HepG2 (cell line): ENCODE measurements around the gene HOXA13. TPM values are rescaled to one million over a fixed set of nuclear protein-coding genes. Genes with fewer than 3 reads are reported as not detected.

Source experiments
- ATAC-seq: fragments of 200-7000 bp; cut with Tn5 transposase; 3 replicates; pipeline ENCODE4 v1.9.1; 2020; ENCODE audit warnings: mild to moderate bottlenecking, moderate library complexity
- BruUV-seq: library from RNA; stranded (reverse); fragments of 400-500 nt; replicated peaks from 2 replicates; lab custom pipeline; 2021; lab: Mats Ljungman, UMichigan
- CTCF ChIA-PET: fragments of 300-600 bp; formaldehyde crosslinking; extraction: SDS; loops from one replicate; lab custom pipeline; 2021; ENCODE audit warnings: low total read pairs, inconsistent platforms, low intra/inter-chr PET ratio; lab: Yijun Ruan, JAX
- POLR2A ChIA-PET: fragments of 350-600 bp; sonication (Branson Sonifier 250); formaldehyde crosslinking; loops from one replicate; lab custom pipeline; 2020; ENCODE audit warnings: antibody characterized with exemption, inconsistent platforms; lab: Yijun Ruan, JAX
- DNase-seq: peaks from one replicate; pipeline ENCODE4 v3.0.0-alpha.2; 2015; ENCODE audit warnings: low spot score
- FAIRE-seq: peaks from 3 replicates; lab custom pipeline; 2011; peaks lifted over from hg19 to GRCh38; lab: Jason Lieb, UNC
- H2AFZ ChIP-seq: one replicate; pipeline ENCODE4 v1.6.1; 2011; ENCODE audit warnings: low read length, inconsistent platforms
- H3K27ac ChIP-seq: fragments of 300-600 bp; 3 replicates; pipeline ENCODE4 v1.8.0; 2011; ENCODE audit warnings: mixed run types, mild to moderate bottlenecking, mixed read lengths, low read length, inconsistent platforms; ENCODE audit not compliant: insufficient read depth; ENCODE audit errors: extremely low read length
- H3K27me3 ChIP-seq, 2 experiments: fragments of 200-600 bp in 1 of 2; 2 replicates in 1 of 2; 3 replicates in 1 of 2; pipeline versions ENCODE4 v1.6.0 to v1.8.0; 2011; ENCODE audit warnings: low read length in 2 of 2, mild to moderate bottlenecking in 2 of 2, moderate library complexity in 2 of 2, inconsistent platforms in 1 of 2; ENCODE audit not compliant: insufficient read depth in 2 of 2, control insufficient read depth in 1 of 2
- H3K36me3 ChIP-seq, 2 experiments: fragments of 200-600 bp in 1 of 2; replicated peaks in 1 of 2; 2 replicates in 1 of 2; 3 replicates in 1 of 2; pipeline versions ENCODE4 v1.5.1 to v1.8.0; 2011; ENCODE audit warnings: low read length in 2 of 2, inconsistent platforms in 1 of 2; ENCODE audit not compliant: insufficient read depth in 2 of 2, control insufficient read depth in 1 of 2
- H3K4me1 ChIP-seq: 2 replicates; pipeline ENCODE4 v1.5.1; 2012; ENCODE audit warnings: low read length, inconsistent platforms; ENCODE audit not compliant: insufficient read depth
- H3K4me2 ChIP-seq: 2 replicates; pipeline ENCODE4 v1.6.0; 2011; ENCODE audit warnings: low read depth, low read length, inconsistent platforms
- H3K4me3 ChIP-seq, 3 experiments: fragments of 200-600 bp in 1 of 3; sonication (generic), shearing (Covaris generic) in 1 of 3; replicated peaks in 1 of 3; 2 replicates each; pipeline ENCODE4 v1.5.1; 2011 to 2016; ENCODE audit warnings: low read length in 3 of 3, inconsistent platforms in 2 of 3, low read depth in 2 of 3, mild to moderate bottlenecking in 2 of 3, control low read depth in 1 of 3, mixed read lengths in 1 of 3; ENCODE audit not compliant: insufficient read depth in 1 of 3
- H3K79me2 ChIP-seq: one replicate; pipeline ENCODE4 v1.6.1; 2011; ENCODE audit warnings: low read length, inconsistent platforms; ENCODE audit not compliant: insufficient read depth
- H3K9ac ChIP-seq: 2 replicates; pipeline ENCODE4 v1.6.0; 2011; ENCODE audit warnings: mild to moderate bottlenecking, low read depth, low read length, inconsistent platforms; ENCODE audit not compliant: insufficient read depth
- H3K9me3 ChIP-seq: 2 replicates; pipeline ENCODE4 v1.5.1; 2012; ENCODE audit warnings: mild to moderate bottlenecking, low read length
- H4K20me1 ChIP-seq: 2 replicates; pipeline ENCODE4 v1.6.0; 2011; ENCODE audit warnings: inconsistent platforms, mild to moderate bottlenecking, low read length, moderate library complexity; ENCODE audit not compliant: insufficient read depth
- GPN1 ChIP-seq: sonication (generic); formaldehyde crosslinking; IDR thresholded peaks from 2 replicates; pipeline ENCODE4 v1.5.1; 2020; ENCODE audit warnings: missing genetic modification reagents, borderline replicate concordance
- GTF3A ChIP-seq: sonication (generic); formaldehyde crosslinking; conservative IDR thresholded peaks from 2 replicates; pipeline ENCODE4 v1.4.0; 2020; ENCODE audit warnings: mild to moderate bottlenecking, missing genetic modification reagents
- LCORL ChIP-seq, 2 experiments: fragments of 450-650 bp in 1 of 2; sonication (generic) in 1 of 2; formaldehyde crosslinking in 1 of 2; IDR thresholded peaks; 2 replicates each; pipeline versions ENCODE4 v1.5.0 to v1.6.1; 2017 to 2020; ENCODE audit warnings: antibody characterized with exemption in 1 of 2, missing genetic modification reagents in 1 of 2
- ZNF230 ChIP-seq: sonication (generic); formaldehyde crosslinking; IDR thresholded peaks from 2 replicates; pipeline ENCODE4 v1.4.0; 2020; ENCODE audit warnings: mild to moderate bottlenecking, missing genetic modification reagents
- ZNF674 ChIP-seq: sonication (generic); formaldehyde crosslinking; IDR thresholded peaks from 2 replicates; pipeline ENCODE4 v1.5.0; 2020; ENCODE audit warnings: low read depth, mild to moderate bottlenecking, missing genetic modification reagents
- ZNF766 ChIP-seq: sonication (generic); formaldehyde crosslinking; IDR thresholded peaks from 2 replicates; pipeline ENCODE4 v1.5.0; 2020; ENCODE audit warnings: missing genetic modification reagents, borderline replicate concordance
- ZNF768 ChIP-seq: sonication (generic); formaldehyde crosslinking; IDR thresholded peaks from 2 replicates; pipeline ENCODE4 v1.4.0; 2020; ENCODE audit warnings: missing genetic modification reagents
- ZNF883 ChIP-seq: sonication (generic); formaldehyde crosslinking; IDR thresholded peaks from 2 replicates; pipeline ENCODE4 v1.5.1; 2020; ENCODE audit warnings: mild to moderate bottlenecking, missing genetic modification reagents; ENCODE audit errors: not compliant biosample characterization
- WGBS: methylation state at CpG from one replicate; pipeline ENCODE4 v1.1.6; 2017; ENCODE audit warnings: low lambda C conversion rate; 5-methylcytosine and 5-hydroxymethylcytosine counted together
- in situ Hi-C: cut with HindIII; loops from 2 replicates; pipeline ENCODE4 v1.10.0; 2017; ENCODE audit warnings: low pct_unique_long_range_greater_than_20kb; ENCODE audit not compliant: extremely low pct_ligation_motif_present
- intact Hi-C: fragments of 100-400 bp; cut with micrococcal nuclease; formaldehyde crosslinking; loops from one replicate; pipeline ENCODE4 v1.10.0; 2022; ENCODE audit not compliant: unreplicated experiment
- polyA plus RNA-seq, 8 experiments: library from polyadenylated mRNA; depleted of rRNA in 3 of 8; stranded (reverse) in 7 of 8; unstranded in 1 of 8; fragments of >200 nt; fragmentation: Illumina TruSeq in 4 of 8; extraction: Trizol in 4 of 8; gene quantifications; 2 replicates each; pipeline versions ENCODE4 v1.2.1 to v1.2.3, GENCODE V29; 2011 to 2016; ENCODE audit warnings: low read depth in 4 of 8, missing spikeins in 1 of 8, mixed read lengths in 1 of 8; ENCODE audit not compliant: insufficient read depth in 1 of 8
- total RNA-seq, 5 experiments: library from RNA; depleted of rRNA; stranded (reverse); fragments of >200 nt; fragmentation: Illumina TruSeq; extraction: Trizol; gene quantifications; 2 replicates each; pipeline ENCODE4 v1.2.3, GENCODE V29; 2016; ENCODE audit warnings: low read depth in 1 of 5
- TF ChIP-seq, protein P1 (sequence below): sonication (generic); formaldehyde crosslinking; IDR thresholded peaks from 2 replicates; pipeline ENCODE4 v1.8.1; 2023; ENCODE audit warnings: missing genetic modification reagents, inconsistent platforms, borderline replicate concordance
- TF ChIP-seq, protein P2 (sequence below): sonication (generic); formaldehyde crosslinking; IDR thresholded peaks from 2 replicates; pipeline ENCODE4 v1.4.0; 2020; ENCODE audit warnings: missing genetic modification reagents, borderline replicate concordance
- TF ChIP-seq, protein P3 (sequence below): sonication (generic); formaldehyde crosslinking; IDR thresholded peaks from 2 replicates; pipeline ENCODE4 v1.4.0; 2020; ENCODE audit warnings: mild to moderate bottlenecking, missing genetic modification reagents
- TF ChIP-seq, protein P4 (sequence below): sonication (generic); formaldehyde crosslinking; IDR thresholded peaks from 2 replicates; pipeline ENCODE4 v1.5.0; 2020; ENCODE audit warnings: mild to moderate bottlenecking, missing genetic modification reagents

The HOXA13 gene
- total and polyA plus RNA-seq, 2 of the 13 experiments (the other 11 are each of a cell fraction or from before 2014, with no cell fraction given) = 0.01 to 0.04 TPM

DNA sequence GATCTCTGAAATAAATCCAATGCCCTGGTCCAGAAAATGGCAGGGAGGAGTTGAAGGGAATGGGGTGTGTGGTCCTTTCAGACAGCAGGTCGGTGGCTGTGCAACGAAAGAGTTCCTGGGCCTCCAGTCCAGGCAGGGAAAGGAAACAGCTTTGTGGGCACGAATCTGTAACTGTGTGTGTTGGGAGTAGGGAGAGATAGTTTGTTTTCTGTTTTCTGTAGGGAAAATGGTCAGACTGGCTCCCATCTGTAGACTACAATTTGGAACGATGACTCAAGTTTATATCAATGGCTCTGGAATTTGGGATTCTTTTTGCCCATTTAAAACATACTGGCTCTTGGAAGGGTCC, 32.0 kb downstream of the HOXA13 start:
- H3K27me3 ChIP-seq = peaks cover 2 to 64% of the 10 kb centered on the region in 2 experiments
- no peaks in the 10 kb centered on the region for H3K79me2 ChIP-seq
- no peak overlapping the region for H3K4me3 ChIP-seq
- 57% methylated on average over 4 of the region's 4 CpGs for WGBS
- no peak for FAIRE-seq
- no peaks in the 10 kb centered on the region for H3K36me3 ChIP-seq
- ChIA-PET CTCF (no interaction called here), POLR2A (no interaction called here)
- no peak overlapping the region for H3K27ac ChIP-seq
- no peaks in the 10 kb centered on the region for H4K20me1 ChIP-seq
- intact Hi-C loops = no loop called here
- no TSS peak for BruUV-seq
- no peak for ATAC-seq
- no peaks in the 10 kb centered on the region for H3K9me3 ChIP-seq
- peaks cover 16% of the 10 kb centered on the region for H3K4me1 ChIP-seq
- no peak for DNase-seq
- no peak overlapping the region for H3K9ac ChIP-seq
- H2AFZ ChIP-seq = no peak overlapping the region
- no peak overlapping the region for H3K4me2 ChIP-seq
- in situ Hi-C loops = loop anchor here (25.0 kb wide), 1 partner anchor 1081 kb away; no protein-coding TSS in a partner anchor
- TF ChIP-seq ZNF766 (no peak), ZNF674 (CRISPR knock-in tag) (no peak), ZNF883 (CRISPR knock-in tag) (no peak), ZNF230 (CRISPR knock-in tag) (no peak), GTF3A (CRISPR knock-in tag) (no peak), ZNF768 (no peak), LCORL (IDR thresholded peaks at IDR 0.05) (no peak), LCORL (CRISPR knock-in tag; IDR thresholded peaks at IDR 0.05) (no peak), GPN1 (CRISPR knock-in tag) (no peak)
- TF ChIP-seq, protein P1, sequence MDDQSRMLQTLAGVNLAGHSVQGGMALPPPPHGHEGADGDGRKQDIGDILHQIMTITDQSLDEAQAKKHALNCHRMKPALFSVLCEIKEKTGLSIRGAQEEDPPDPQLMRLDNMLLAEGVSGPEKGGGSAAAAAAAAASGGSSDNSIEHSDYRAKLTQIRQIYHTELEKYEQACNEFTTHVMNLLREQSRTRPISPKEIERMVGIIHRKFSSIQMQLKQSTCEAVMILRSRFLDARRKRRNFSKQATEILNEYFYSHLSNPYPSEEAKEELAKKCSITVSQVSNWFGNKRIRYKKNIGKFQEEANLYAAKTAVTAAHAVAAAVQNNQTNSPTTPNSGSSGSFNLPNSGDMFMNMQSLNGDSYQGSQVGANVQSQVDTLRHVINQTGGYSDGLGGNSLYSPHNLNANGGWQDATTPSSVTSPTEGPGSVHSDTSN = no peak
- TF ChIP-seq, protein P2, sequence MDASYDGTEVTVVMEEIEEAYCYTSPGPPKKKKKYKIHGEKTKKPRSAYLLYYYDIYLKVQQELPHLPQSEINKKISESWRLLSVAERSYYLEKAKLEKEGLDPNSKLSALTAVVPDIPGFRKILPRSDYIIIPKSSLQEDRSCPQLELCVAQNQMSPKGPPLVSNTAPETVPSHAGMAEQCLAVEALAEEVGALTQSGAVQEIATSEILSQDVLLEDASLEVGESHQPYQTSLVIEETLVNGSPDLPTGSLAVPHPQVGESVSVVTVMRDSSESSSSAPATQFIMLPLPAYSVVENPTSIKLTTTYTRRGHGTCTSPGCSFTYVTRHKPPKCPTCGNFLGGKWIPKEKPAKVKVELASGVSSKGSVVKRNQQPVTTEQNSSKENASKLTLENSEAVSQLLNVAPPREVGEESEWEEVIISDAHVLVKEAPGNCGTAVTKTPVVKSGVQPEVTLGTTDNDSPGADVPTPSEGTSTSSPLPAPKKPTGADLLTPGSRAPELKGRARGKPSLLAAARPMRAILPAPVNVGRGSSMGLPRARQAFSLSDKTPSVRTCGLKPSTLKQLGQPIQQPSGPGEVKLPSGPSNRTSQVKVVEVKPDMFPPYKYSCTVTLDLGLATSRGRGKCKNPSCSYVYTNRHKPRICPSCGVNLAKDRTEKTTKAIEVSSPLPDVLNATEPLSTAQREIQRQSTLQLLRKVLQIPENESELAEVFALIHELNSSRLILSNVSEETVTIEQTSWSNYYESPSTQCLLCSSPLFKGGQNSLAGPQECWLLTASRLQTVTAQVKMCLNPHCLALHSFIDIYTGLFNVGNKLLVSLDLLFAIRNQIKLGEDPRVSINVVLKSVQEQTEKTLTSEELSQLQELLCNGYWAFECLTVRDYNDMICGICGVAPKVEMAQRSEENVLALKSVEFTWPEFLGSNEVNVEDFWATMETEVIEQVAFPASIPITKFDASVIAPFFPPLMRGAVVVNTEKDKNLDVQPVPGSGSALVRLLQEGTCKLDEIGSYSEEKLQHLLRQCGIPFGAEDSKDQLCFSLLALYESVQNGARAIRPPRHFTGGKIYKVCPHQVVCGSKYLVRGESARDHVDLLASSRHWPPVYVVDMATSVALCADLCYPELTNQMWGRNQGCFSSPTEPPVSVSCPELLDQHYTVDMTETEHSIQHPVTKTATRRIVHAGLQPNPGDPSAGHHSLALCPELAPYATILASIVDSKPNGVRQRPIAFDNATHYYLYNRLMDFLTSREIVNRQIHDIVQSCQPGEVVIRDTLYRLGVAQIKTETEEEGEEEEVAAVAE = no peak
- TF ChIP-seq, protein P3, sequence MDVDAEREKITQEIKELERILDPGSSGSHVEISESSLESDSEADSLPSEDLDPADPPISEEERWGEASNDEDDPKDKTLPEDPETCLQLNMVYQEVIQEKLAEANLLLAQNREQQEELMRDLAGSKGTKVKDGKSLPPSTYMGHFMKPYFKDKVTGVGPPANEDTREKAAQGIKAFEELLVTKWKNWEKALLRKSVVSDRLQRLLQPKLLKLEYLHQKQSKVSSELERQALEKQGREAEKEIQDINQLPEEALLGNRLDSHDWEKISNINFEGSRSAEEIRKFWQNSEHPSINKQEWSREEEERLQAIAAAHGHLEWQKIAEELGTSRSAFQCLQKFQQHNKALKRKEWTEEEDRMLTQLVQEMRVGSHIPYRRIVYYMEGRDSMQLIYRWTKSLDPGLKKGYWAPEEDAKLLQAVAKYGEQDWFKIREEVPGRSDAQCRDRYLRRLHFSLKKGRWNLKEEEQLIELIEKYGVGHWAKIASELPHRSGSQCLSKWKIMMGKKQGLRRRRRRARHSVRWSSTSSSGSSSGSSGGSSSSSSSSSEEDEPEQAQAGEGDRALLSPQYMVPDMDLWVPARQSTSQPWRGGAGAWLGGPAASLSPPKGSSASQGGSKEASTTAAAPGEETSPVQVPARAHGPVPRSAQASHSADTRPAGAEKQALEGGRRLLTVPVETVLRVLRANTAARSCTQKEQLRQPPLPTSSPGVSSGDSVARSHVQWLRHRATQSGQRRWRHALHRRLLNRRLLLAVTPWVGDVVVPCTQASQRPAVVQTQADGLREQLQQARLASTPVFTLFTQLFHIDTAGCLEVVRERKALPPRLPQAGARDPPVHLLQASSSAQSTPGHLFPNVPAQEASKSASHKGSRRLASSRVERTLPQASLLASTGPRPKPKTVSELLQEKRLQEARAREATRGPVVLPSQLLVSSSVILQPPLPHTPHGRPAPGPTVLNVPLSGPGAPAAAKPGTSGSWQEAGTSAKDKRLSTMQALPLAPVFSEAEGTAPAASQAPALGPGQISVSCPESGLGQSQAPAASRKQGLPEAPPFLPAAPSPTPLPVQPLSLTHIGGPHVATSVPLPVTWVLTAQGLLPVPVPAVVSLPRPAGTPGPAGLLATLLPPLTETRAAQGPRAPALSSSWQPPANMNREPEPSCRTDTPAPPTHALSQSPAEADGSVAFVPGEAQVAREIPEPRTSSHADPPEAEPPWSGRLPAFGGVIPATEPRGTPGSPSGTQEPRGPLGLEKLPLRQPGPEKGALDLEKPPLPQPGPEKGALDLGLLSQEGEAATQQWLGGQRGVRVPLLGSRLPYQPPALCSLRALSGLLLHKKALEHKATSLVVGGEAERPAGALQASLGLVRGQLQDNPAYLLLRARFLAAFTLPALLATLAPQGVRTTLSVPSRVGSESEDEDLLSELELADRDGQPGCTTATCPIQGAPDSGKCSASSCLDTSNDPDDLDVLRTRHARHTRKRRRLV (CRISPR knock-in tag) = no peak
- TF ChIP-seq, protein P4, sequence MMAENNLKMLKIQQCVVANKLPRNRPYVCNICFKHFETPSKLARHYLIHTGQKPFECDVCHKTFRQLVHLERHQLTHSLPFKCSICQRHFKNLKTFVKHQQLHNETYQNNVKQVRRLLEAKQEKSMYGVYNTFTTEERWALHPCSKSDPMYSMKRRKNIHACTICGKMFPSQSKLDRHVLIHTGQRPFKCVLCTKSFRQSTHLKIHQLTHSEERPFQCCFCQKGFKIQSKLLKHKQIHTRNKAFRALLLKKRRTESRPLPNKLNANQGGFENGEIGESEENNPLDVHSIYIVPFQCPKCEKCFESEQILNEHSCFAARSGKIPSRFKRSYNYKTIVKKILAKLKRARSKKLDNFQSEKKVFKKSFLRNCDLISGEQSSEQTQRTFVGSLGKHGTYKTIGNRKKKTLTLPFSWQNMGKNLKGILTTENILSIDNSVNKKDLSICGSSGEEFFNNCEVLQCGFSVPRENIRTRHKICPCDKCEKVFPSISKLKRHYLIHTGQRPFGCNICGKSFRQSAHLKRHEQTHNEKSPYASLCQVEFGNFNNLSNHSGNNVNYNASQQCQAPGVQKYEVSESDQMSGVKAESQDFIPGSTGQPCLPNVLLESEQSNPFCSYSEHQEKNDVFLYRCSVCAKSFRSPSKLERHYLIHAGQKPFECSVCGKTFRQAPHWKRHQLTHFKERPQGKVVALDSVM (CRISPR knock-in tag) = no peak
